Immature natural killer cell (primary cell): ENCODE measurements around the gene TBC1D22A. TPM values are rescaled to one million over a fixed set of nuclear protein-coding genes. Genes with fewer than 3 reads are reported as not detected.

ENCODE experiments used
- DNase-seq, 3 donors: peaks; one replicate each; pipeline ENCODE4 v3.0.0; 2022; ENCODE audit warnings: mixed read lengths in 1 of 3
- H3K27ac Mint-ChIP-seq, 6 donors: one replicate each; pipeline ENCODE4 v1.8.0; 2020; ENCODE audit warnings: mixed read lengths in 6 of 6, mild to moderate bottlenecking in 5 of 6, inconsistent platforms in 4 of 6, moderate library complexity in 3 of 6
- H3K27me3 Mint-ChIP-seq, 3 donors: one replicate each; pipeline ENCODE4 v1.8.0; 2020 to 2021; ENCODE audit warnings: low read depth in 3 of 3, mild to moderate bottlenecking in 3 of 3, mixed read lengths in 3 of 3, moderate library complexity in 3 of 3, inconsistent platforms in 1 of 3
- H3K36me3 Mint-ChIP-seq, 3 donors: one replicate each; pipeline ENCODE4 v1.8.0; 2020; ENCODE audit warnings: mixed read lengths in 3 of 3, inconsistent platforms in 2 of 3, mild to moderate bottlenecking in 2 of 3
- H3K4me1 Mint-ChIP-seq, 2 donors: one replicate each; pipeline ENCODE4 v1.8.0; 2020; ENCODE audit warnings: inconsistent platforms in 2 of 2, mild to moderate bottlenecking in 2 of 2, mixed read lengths in 2 of 2, moderate library complexity in 1 of 2
- H3K4me3 Mint-ChIP-seq, 5 donors: one replicate each; pipeline ENCODE4 v1.8.0; 2020; ENCODE audit warnings: mild to moderate bottlenecking in 5 of 5, mixed read lengths in 5 of 5, inconsistent platforms in 3 of 5, moderate library complexity in 3 of 5
- H3K9me3 Mint-ChIP-seq, 6 donors: one replicate each; pipeline ENCODE4 v1.8.0; 2020; ENCODE audit warnings: mild to moderate bottlenecking in 6 of 6, mixed read lengths in 6 of 6, inconsistent platforms in 4 of 6, moderate library complexity in 3 of 6
- polyA plus RNA-seq, 3 donors: library from polyadenylated mRNA; unstranded; fragments of 300-500 nt; fragmentation: Illumina TruSeq; gene quantifications; one replicate each; pipeline ENCODE4 v1.2.3, GENCODE V29; 2021

Gene TBC1D22A
- polyA plus RNA-seq, 3 donors from 2014 or later = 20.6 to 28.0 (median 24.0) TPM

GRCh38 chr22:47172771-47173534 lies 410.5 kb downstream of the TBC1D22A start:
- Mint-ChIP-seq H3K27ac (no peak overlapping the region), H3K4me3 (no peak overlapping the region), H3K36me3 (peaks cover 0 to 18% (median 4%) of the 10 kb centered on the region in 3 donors), H3K9me3 (no peaks in the 10 kb centered on the region), H3K27me3 (peaks cover 2 to 16% (median 3%) of the 10 kb centered on the region in 3 donors), H3K4me1 (no peaks in the 10 kb centered on the region)
- no peak for DNase-seq

DNA sequence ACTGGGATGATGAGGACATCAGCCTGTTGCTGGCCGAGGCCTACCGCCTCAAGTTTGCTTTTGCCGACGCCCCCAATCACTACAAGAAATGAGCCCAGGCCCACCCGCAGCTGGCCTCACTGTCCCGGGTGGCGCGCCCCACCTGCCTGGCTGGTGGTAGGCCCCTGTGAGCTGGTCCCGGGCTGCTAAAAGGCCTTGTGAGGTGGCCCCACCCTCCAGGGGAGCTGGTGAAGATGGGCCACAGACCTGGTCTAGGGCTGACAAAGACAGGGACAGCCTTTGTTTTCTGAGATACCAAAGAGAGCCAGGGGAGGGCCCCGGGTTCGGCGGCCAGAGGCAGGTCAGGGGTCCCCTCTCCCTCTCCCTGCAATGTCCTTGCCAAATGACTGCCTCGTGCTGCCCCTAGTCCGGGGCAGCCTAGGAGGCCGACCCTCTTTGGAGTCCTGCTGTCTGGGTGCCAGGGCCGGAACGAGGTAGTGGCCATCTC lies 411.1 kb downstream of the TBC1D22A start:
- Mint-ChIP-seq H3K9me3 (no peaks in the 10 kb centered on the region), H3K27me3 (peaks cover 2 to 16% (median 3%) of the 10 kb centered on the region in 3 donors), H3K4me1 (no peaks in the 10 kb centered on the region), H3K27ac (no peak overlapping the region), H3K36me3 (peaks cover 4 to 21% (median 8%) of the 10 kb centered on the region in 3 donors), H3K4me3 (no peak overlapping the region)
- no peak for DNase-seq

GRCh38 chr22:47174096-47174495 lies 411.6 kb downstream of the TBC1D22A start:
- no peak overlapping the region for H3K27ac Mint-ChIP-seq
- H3K36me3 Mint-ChIP-seq = peaks cover 8 to 25% (median 8%) of the 10 kb centered on the region in 3 donors
- no peak overlapping the region for H3K4me3 Mint-ChIP-seq
- H3K27me3 Mint-ChIP-seq = peaks cover 2 to 17% (median 3%) of the 10 kb centered on the region in 3 donors
- DNase-seq = no peak
- no peaks in the 10 kb centered on the region for H3K9me3 Mint-ChIP-seq
- no peaks in the 10 kb centered on the region for H3K4me1 Mint-ChIP-seq

DNA sequence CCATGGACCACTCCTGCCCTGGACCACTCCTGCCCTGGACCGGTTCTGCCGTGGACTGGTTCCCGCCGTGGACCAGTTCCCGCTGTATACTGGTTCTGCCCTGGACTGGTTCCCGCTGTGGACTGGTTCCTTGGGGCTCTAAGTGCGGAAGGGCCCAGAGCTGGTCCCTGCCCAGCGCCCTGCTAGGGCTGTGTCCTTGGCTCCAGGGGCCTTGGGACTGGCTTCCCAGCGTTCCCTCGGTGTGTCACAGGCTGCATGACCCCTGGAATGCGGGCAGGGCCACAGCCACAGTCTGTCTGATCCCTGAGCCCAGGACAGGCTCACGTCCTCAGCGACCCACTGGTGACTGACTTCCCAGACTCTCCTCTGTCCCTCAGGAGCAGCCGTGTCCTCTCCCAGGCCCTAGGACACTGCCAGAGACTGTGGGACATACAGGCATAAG lies 412.2 kb downstream of the TBC1D22A start:
- Mint-ChIP-seq H3K9me3 (no peaks in the 10 kb centered on the region), H3K27me3 (peaks cover 2 to 18% (median 3%) of the 10 kb centered on the region in 3 donors), H3K36me3 (peaks cover 8 to 28% (median 10%) of the 10 kb centered on the region in 3 donors), H3K27ac (no peak overlapping the region), H3K4me3 (no peak overlapping the region), H3K4me1 (no peaks in the 10 kb centered on the region)
- DNase-seq = no peak

GRCh38 chr22:47175151-47176025 lies 412.9 kb downstream of the TBC1D22A start:
- H3K9me3 Mint-ChIP-seq = no peaks in the 10 kb centered on the region
- no peak overlapping the region for H3K27ac Mint-ChIP-seq

GRCh38 chr22:47176026-47176389 lies 413.6 kb downstream of the TBC1D22A start:
- Mint-ChIP-seq H3K4me3 (no peak overlapping the region), H3K27me3 (peaks cover 2 to 14% (median 2%) of the 10 kb centered on the region in 3 donors), H3K4me1 (no peaks in the 10 kb centered on the region), H3K36me3 (peaks cover 4 to 24% (median 10%) of the 10 kb centered on the region in 3 donors), H3K27ac (no peak overlapping the region), H3K9me3 (no peaks in the 10 kb centered on the region)
- no peak for DNase-seq

More at GRCh38 chr22:47175151-47176025, 412.9 kb downstream of the TBC1D22A start:
- Mint-ChIP-seq H3K4me3 (no peak overlapping the region), H3K4me1 (no peaks in the 10 kb centered on the region), H3K27me3 (peaks cover 2 to 14% (median 5%) of the 10 kb centered on the region in 3 donors), H3K36me3 (peaks cover 4 to 24% (median 10%) of the 10 kb centered on the region in 3 donors)
- DNase-seq = no peak

GRCh38 chr22:47176573-47177333 lies 414.3 kb downstream of the TBC1D22A start:
- Mint-ChIP-seq H3K27ac (no peak overlapping the region), H3K4me3 (no peak overlapping the region), H3K27me3 (peaks cover 2 to 14% (median 2%) of the 10 kb centered on the region in 3 donors), H3K36me3 (peaks cover 4 to 24% (median 10%) of the 10 kb centered on the region in 3 donors), H3K4me1 (no peaks in the 10 kb centered on the region), H3K9me3 (peaks cover 0 to 1% (median 0%) of the 10 kb centered on the region in 6 donors)
- DNase-seq = no peak

GRCh38 chr22:47177334-47177815 lies 414.9 kb downstream of the TBC1D22A start:
- H3K4me3 Mint-ChIP-seq = no peak overlapping the region
- peaks cover 4 to 24% (median 10%) of the 10 kb centered on the region in 3 donors for H3K36me3 Mint-ChIP-seq
- H3K27me3 Mint-ChIP-seq = peaks cover 4 to 14% (median 4%) of the 10 kb centered on the region in 3 donors
- H3K9me3 Mint-ChIP-seq = peaks cover 0 to 1% (median 0%) of the 10 kb centered on the region in 6 donors
- no peak for DNase-seq
- H3K27ac Mint-ChIP-seq = no peak overlapping the region
- no peaks in the 10 kb centered on the region for H3K4me1 Mint-ChIP-seq

DNA sequence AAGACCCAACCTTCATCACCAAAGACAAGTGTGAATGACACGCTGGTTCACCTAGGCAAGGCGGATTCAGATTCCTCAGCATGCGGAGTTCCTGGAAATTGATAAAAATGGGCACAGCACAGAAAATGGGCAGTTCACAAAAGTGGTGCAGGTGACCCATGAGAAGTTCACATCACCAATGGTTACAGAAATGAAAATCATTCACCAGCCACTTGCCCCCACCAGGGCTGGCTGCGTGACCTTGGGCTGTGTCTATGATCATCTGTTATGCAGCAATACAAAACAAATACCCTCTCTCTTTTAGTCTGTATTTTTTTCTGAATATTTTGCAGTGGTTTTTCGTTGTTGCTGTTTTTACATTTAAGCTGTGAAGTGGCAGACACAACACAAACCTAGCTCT lies 415.9 kb downstream of the TBC1D22A start:
- DNase-seq = no peak
- H3K36me3 Mint-ChIP-seq = peaks cover 4 to 24% (median 10%) of the 10 kb centered on the region in 3 donors
- H3K9me3 Mint-ChIP-seq = peaks cover 0 to 4% (median 0%) of the 10 kb centered on the region in 6 donors
- H3K27ac Mint-ChIP-seq = no peak overlapping the region
- H3K4me1 Mint-ChIP-seq = no peaks in the 10 kb centered on the region
- H3K27me3 Mint-ChIP-seq = peaks cover 4 to 16% (median 4%) of the 10 kb centered on the region in 3 donors
- no peak overlapping the region for H3K4me3 Mint-ChIP-seq

DNA sequence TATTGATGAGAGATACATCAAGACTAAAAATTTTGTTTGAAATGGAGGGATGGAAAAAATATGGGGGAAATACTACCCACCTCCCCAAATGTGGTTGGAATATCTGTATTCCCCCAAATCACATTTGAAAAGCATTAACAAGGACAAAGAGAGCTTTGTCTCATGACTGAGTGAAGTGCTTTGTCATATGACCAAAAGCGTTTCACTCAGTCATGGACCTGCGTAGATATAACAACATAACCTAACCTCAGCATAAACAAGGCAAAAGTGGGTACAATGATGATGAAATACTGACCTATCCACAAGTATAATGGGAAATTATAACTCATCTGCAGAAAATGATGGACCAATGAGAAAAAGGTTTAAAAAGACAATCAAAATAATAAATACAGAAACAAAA lies 418.3 kb downstream of the TBC1D22A start:
- no peak for DNase-seq
- Mint-ChIP-seq H3K4me3 (no peak overlapping the region), H3K27ac (no peak overlapping the region), H3K27me3 (peaks cover 2 to 17% (median 4%) of the 10 kb centered on the region in 3 donors), H3K9me3 (peaks cover 3 to 17% (median 7%) of the 10 kb centered on the region in 6 donors), H3K36me3 (peaks cover 4 to 14% (median 10%) of the 10 kb centered on the region in 3 donors), H3K4me1 (no peaks in the 10 kb centered on the region)

DNA sequence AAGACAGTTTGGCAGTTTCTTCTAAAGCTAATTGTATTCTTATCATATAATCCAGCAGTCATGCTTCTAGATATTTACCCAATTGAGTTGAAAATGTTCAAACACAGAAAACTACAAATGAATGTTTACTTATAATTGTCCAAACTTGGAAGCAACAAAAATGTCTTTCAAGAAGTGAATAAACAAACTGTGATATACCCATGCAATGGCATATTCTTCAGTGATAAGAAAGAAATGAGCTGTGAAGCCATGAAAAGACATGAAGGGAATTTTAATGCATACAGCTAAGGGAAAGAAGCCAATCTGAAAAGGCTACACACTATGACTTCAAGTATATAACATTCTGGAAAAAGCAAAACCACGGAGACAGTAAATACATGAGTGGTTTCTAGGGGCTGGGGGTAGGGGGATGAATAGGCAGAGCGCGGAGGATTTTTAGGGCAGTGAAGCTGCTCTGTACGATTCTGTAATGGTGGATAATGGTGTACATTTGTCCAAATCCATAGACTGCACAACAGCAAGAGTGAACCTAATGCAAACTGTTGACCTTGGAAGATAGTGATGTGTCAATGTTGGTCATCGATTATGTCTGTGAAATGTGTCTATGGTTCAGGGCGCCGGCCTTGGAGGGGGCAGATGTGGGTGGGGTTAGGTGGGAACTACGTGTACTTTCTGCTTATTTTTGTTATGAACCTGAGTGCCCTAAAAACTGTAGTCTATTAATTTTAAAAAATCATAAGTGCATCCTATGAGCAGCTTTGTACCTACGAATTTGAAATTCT lies 424.9 kb downstream of the TBC1D22A start:
- no peak overlapping the region for H3K4me3 Mint-ChIP-seq
- H3K36me3 Mint-ChIP-seq = no peaks in the 10 kb centered on the region
- DNase-seq = no peak
- H3K27ac Mint-ChIP-seq = no peak overlapping the region
- peaks cover 3 to 24% (median 8%) of the 10 kb centered on the region in 6 donors for H3K9me3 Mint-ChIP-seq
- H3K4me1 Mint-ChIP-seq = no peaks in the 10 kb centered on the region
- H3K27me3 Mint-ChIP-seq = peaks cover 2 to 6% (median 2%) of the 10 kb centered on the region in 3 donors

- no peaks in the 10 kb centered on the region for H3K36me3 Mint-ChIP-seq
- H3K27ac Mint-ChIP-seq = no peak overlapping the region
- no peak overlapping the region for H3K4me3 Mint-ChIP-seq
- peaks cover 2 to 3% (median 2%) of the 10 kb centered on the region in 3 donors for H3K27me3 Mint-ChIP-seq
- no peaks in the 10 kb centered on the region for H3K4me1 Mint-ChIP-seq
- peaks cover 0 to 24% (median 8%) of the 10 kb centered on the region in 6 donors for H3K9me3 Mint-ChIP-seq
- DNase-seq = no peak
Measured at GRCh38 chr22:47188261-47189055, 426.0 kb downstream of the TBC1D22A start.
